Stomach smooth muscle (tissue), 2 donors: ENCODE measurements around the gene PSMB1.
A peak's percentile ranks its signal among the peaks of the same experiment; 100 is the strongest.

Source experiments
- H3K27ac ChIP-seq: one replicate; pipeline ENCODE4 v1.7.0; 2013; ENCODE audit warnings: mild to moderate bottlenecking, low read length, inconsistent platforms
- H3K27me3 ChIP-seq, 2 donors: one replicate each; pipeline ENCODE4 v1.7.0; 2013; ENCODE audit warnings: low read length in 2 of 2; ENCODE audit not compliant: insufficient read depth in 2 of 2, control insufficient read depth in 1 of 2
- H3K36me3 ChIP-seq, 2 donors: one replicate each; pipeline ENCODE4 v1.7.0; 2013; ENCODE audit warnings: low read length in 2 of 2; ENCODE audit not compliant: control insufficient read depth in 2 of 2, insufficient read depth in 2 of 2
- H3K4me1 ChIP-seq: one replicate; pipeline ENCODE4 v1.7.0; 2013; ENCODE audit warnings: low read length; ENCODE audit not compliant: control insufficient read depth, insufficient read depth
- H3K4me3 ChIP-seq, 2 donors: one replicate each; pipeline ENCODE4 v1.7.0; 2013; ENCODE audit warnings: low read length in 2 of 2
- H3K9ac ChIP-seq, 2 donors: one replicate each; pipeline ENCODE4 v1.7.0; 2013; ENCODE audit warnings: low read length in 2 of 2, mild to moderate bottlenecking in 1 of 2
- H3K9me3 ChIP-seq, 2 donors: one replicate each; pipeline ENCODE4 v1.7.0; 2013; ENCODE audit warnings: low read length in 2 of 2; ENCODE audit not compliant: control insufficient read depth in 2 of 2
- donor health status: healthy.
- donor health status: Pancreatic carcinoma.

The PSMB1 gene

GRCh38 chr6:170564936-170565530 lies 11.9 kb upstream of the PSMB1 start:
- H3K36me3 ChIP-seq, result peaks cover 27 to 39% of the 10 kb centered on the region in 2 donors

GRCh38 chr6:170561555-170561954 lies 8.4 kb upstream of the PSMB1 start:
- no peaks in the 10 kb centered on the region for H3K9me3 ChIP-seq
- no peak overlapping the region for H3K27ac ChIP-seq
- no peaks in the 10 kb centered on the region for H3K4me1 ChIP-seq
- peaks cover 16 to 19% of the 10 kb centered on the region in 2 donors for H3K36me3 ChIP-seq
- H3K27me3 ChIP-seq, result no peaks in the 10 kb centered on the region
- H3K4me3 ChIP-seq, result no peak overlapping the region
- H3K9ac ChIP-seq, result no peak overlapping the region

More at GRCh38 chr6:170564936-170565530, 11.9 kb upstream of the PSMB1 start:
- H3K9me3 ChIP-seq, result no peaks in the 10 kb centered on the region
- no peak overlapping the region for H3K27ac ChIP-seq
- H3K27me3 ChIP-seq, result no peaks in the 10 kb centered on the region
- no peak overlapping the region for H3K9ac ChIP-seq
- no peaks in the 10 kb centered on the region for H3K4me1 ChIP-seq
- no peak overlapping the region for H3K4me3 ChIP-seq

GRCh38 chr6:170555305-170555704 lies 2.2 kb upstream of the PSMB1 start:
- no peaks in the 10 kb centered on the region for H3K9me3 ChIP-seq
- peaks cover 2 to 4% of the 10 kb centered on the region in 2 donors for H3K36me3 ChIP-seq
- H3K27ac ChIP-seq, result no peak overlapping the region
- H3K4me1 ChIP-seq, result peaks cover 21% of the 10 kb centered on the region
- no peaks in the 10 kb centered on the region for H3K27me3 ChIP-seq
- H3K9ac ChIP-seq, result peak overlapping the region; percentile 89 to 96
- peak overlapping the region; percentile 95 to 96 for H3K4me3 ChIP-seq

- peak overlapping the region; percentile 95 to 96 for H3K4me3 ChIP-seq
Observed at GRCh38 chr6:170554796-170555137, 1.7 kb upstream of the PSMB1 start.

GRCh38 chr6:170554013-170554795 lies 1.1 kb upstream of the PSMB1 start, which contains the start of gene TBP:
TSS of gene TBP (plus strand) at chr6:170554369. CDS start at chr6:170557030, 2,661 bp downstream.
- Histone ChIP-seq H3K27ac (peak within 1 kb of the TSS; percentile 92), H3K36me3 (peaks cover 2 to 10% of the 10 kb centered on the region in 2 donors), H3K9ac (peak within 1 kb of the TSS; percentile 89 to 96), H3K4me3 (peak within 1 kb of the TSS; percentile 95 to 96), H3K9me3 (no peaks in the 10 kb centered on the region), H3K4me1 (peaks cover 21% of the 10 kb centered on the region), H3K27me3 (no peaks in the 10 kb centered on the region)

More at GRCh38 chr6:170554796-170555137, 1.7 kb upstream of the PSMB1 start:
- Histone ChIP-seq H3K4me1 (peaks cover 21% of the 10 kb centered on the region), H3K9me3 (no peaks in the 10 kb centered on the region), H3K27me3 (no peaks in the 10 kb centered on the region), H3K9ac (peak overlapping the region; percentile 89 to 96), H3K27ac (peak overlapping the region; percentile 92), H3K36me3 (peaks cover 2 to 8% of the 10 kb centered on the region in 2 donors)

- no peaks in the 10 kb centered on the region for H3K27me3 ChIP-seq
- peak overlapping the region; percentile 92 for H3K27ac ChIP-seq
- H3K36me3 ChIP-seq, result peaks cover 2 to 10% of the 10 kb centered on the region in 2 donors
- H3K4me3 ChIP-seq, result peak overlapping the region; percentile 95 to 96
- peaks cover 21% of the 10 kb centered on the region for H3K4me1 ChIP-seq
- peak overlapping the region; percentile 85 to 90 for H3K9ac ChIP-seq
- H3K9me3 ChIP-seq, result no peaks in the 10 kb centered on the region
Observed at GRCh38 chr6:170553534-170554012, 466 bp upstream of the PSMB1 start.

- H3K27me3 ChIP-seq, result no peaks in the 10 kb centered on the region
- H3K9ac ChIP-seq, result no peak overlapping the region
- H3K27ac ChIP-seq, result no peak overlapping the region
- H3K4me3 ChIP-seq, result no peak overlapping the region
- no peaks in the 10 kb centered on the region for H3K4me1 ChIP-seq
- H3K36me3 ChIP-seq, result peaks cover 45 to 57% of the 10 kb centered on the region in 2 donors
- no peaks in the 10 kb centered on the region for H3K9me3 ChIP-seq
Observed at GRCh38 chr6:170545405-170545804, 7.7 kb downstream of the PSMB1 start.

GRCh38 chr6:170542031-170542719 lies 10.9 kb downstream of the PSMB1 start:
- peaks cover 53 to 58% of the 10 kb centered on the region in 2 donors for H3K36me3 ChIP-seq
- no peak overlapping the region for H3K27ac ChIP-seq
- no peaks in the 10 kb centered on the region for H3K9me3 ChIP-seq
- H3K27me3 ChIP-seq, result no peaks in the 10 kb centered on the region
- no peak overlapping the region for H3K9ac ChIP-seq
- H3K4me1 ChIP-seq, result no peaks in the 10 kb centered on the region
- no peak overlapping the region for H3K4me3 ChIP-seq

GRCh38 chr6:170537329-170537728 lies 15.8 kb downstream of the PSMB1 start:
- no peak overlapping the region for H3K9ac ChIP-seq
- H3K27me3 ChIP-seq, result no peaks in the 10 kb centered on the region
- H3K9me3 ChIP-seq, result no peaks in the 10 kb centered on the region
- H3K27ac ChIP-seq, result no peak overlapping the region
- H3K4me3 ChIP-seq, result no peak overlapping the region
- H3K4me1 ChIP-seq, result peaks cover 3% of the 10 kb centered on the region
- H3K36me3 ChIP-seq, result peaks cover 48 to 55% of the 10 kb centered on the region in 2 donors

- peaks cover 42 to 49% of the 10 kb centered on the region in 2 donors for H3K36me3 ChIP-seq
- no peaks in the 10 kb centered on the region for H3K9me3 ChIP-seq
Observed at GRCh38 chr6:170536671-170537070, 16.4 kb downstream of the PSMB1 start.

More at GRCh38 chr6:170536671-170537070, 16.4 kb downstream of the PSMB1 start:
- Histone ChIP-seq H3K4me3 (no peak overlapping the region), H3K9ac (no peak overlapping the region), H3K4me1 (peaks cover 3% of the 10 kb centered on the region), H3K27ac (no peak overlapping the region), H3K27me3 (no peaks in the 10 kb centered on the region)
